Right kidney (tissue), 1 donor: Measurements from ENCODE around the gene FBXO34.
"Not testable (repeated sequence)": the region's sequence is repeated elsewhere in the genome, so short reads cannot be mapped to it uniquely, and the experiment has no call there.

Experiments
- DNase-seq: peaks from one replicate; pipeline ENCODE4 v3.0.0-alpha.2; 2016

Gene FBXO34

GRCh38 chr14:55309154-55309553, 37.9 kb downstream of the FBXO34 start:
- DNase-seq: no peak

GRCh38 chr14:55309761-55310365, 38.6 kb downstream of the FBXO34 start:
- no peak for DNase-seq

GRCh38 chr14:55312379-55313030, 41.3 kb downstream of the FBXO34 start:
- DNase-seq: not testable (repeated sequence)

- DNase-seq: no peak
Measured at GRCh38 chr14:55313480-55313879, 42.3 kb downstream of the FBXO34 start.

GRCh38 chr14:55314449-55314848, 43.2 kb downstream of the FBXO34 start:
- DNase-seq: no peak

GRCh38 chr14:55316564-55316963, 45.3 kb downstream of the FBXO34 start:
- DNase-seq: no peak

- DNase-seq: no peak
Measured at GRCh38 chr14:55317542-55318306, 46.5 kb downstream of the FBXO34 start.

- no peak for DNase-seq
Measured at GRCh38 chr14:55318694-55319093, 47.5 kb downstream of the FBXO34 start.

GRCh38 chr14:55323910-55324309, 52.7 kb downstream of the FBXO34 start:
- no peak for DNase-seq

GRCh38 chr14:55324812-55325211, 53.6 kb downstream of the FBXO34 start:
- DNase-seq: no peak

- no peak for DNase-seq
Measured at GRCh38 chr14:55327179-55327578, 56.0 kb downstream of the FBXO34 start.

- no peak for DNase-seq
Measured at GRCh38 chr14:55328317-55328716, 57.1 kb downstream of the FBXO34 start.

- no peak for DNase-seq
Measured at GRCh38 chr14:55329999-55330710, 58.9 kb downstream of the FBXO34 start.

- DNase-seq: no peak
Measured at GRCh38 chr14:55332654-55333570, 61.7 kb downstream of the FBXO34 start.

- DNase-seq: no peak
Measured at GRCh38 chr14:55333711-55334485, 62.7 kb downstream of the FBXO34 start.

- DNase-seq: no peak
Measured at GRCh38 chr14:55336162-55336561, 64.9 kb downstream of the FBXO34 start.

- DNase-seq: no peak
Measured at GRCh38 chr14:55336691-55337090, 65.5 kb downstream of the FBXO34 start.

- DNase-seq: no peak
Measured at GRCh38 chr14:55339770-55340169, 68.5 kb downstream of the FBXO34 start.

- DNase-seq: no peak
Measured at GRCh38 chr14:55340482-55340881, 69.3 kb downstream of the FBXO34 start.

GRCh38 chr14:55341781-55342180, 70.6 kb downstream of the FBXO34 start:
- no peak for DNase-seq

GRCh38 chr14:55344582-55345163, 73.5 kb downstream of the FBXO34 start:
- DNase-seq: not testable (repeated sequence)
